ENCODE results near the gene TRAPPC11.
A peak's percentile ranks its signal among the peaks of the same experiment; 100 is the strongest.

Gene TRAPPC11

GRCh38 chr4:183728223-183729068 is 69.4 kb downstream of the TRAPPC11 start:
- TF ChIP-seq CTCF (conservative IDR thresholded peaks at IDR 0.05; ENCODE audit: low read length), result no peak
- H3K4me3 ChIP-seq (ENCODE audit: low read length), result no peak overlapping the region
- no peak for DNase-seq (ENCODE audit: low read depth)

- no peak overlapping the region for H3K4me3 ChIP-seq (ENCODE audit: low read length)
- DNase-seq (ENCODE audit: low read depth), result no peak
- no peak for TF ChIP-seq CTCF (conservative IDR thresholded peaks at IDR 0.05; ENCODE audit: low read length)
These were observed 69.9 kb downstream of the TRAPPC11 start for GRCh38 chr4:183729069-183729406.

DNA sequence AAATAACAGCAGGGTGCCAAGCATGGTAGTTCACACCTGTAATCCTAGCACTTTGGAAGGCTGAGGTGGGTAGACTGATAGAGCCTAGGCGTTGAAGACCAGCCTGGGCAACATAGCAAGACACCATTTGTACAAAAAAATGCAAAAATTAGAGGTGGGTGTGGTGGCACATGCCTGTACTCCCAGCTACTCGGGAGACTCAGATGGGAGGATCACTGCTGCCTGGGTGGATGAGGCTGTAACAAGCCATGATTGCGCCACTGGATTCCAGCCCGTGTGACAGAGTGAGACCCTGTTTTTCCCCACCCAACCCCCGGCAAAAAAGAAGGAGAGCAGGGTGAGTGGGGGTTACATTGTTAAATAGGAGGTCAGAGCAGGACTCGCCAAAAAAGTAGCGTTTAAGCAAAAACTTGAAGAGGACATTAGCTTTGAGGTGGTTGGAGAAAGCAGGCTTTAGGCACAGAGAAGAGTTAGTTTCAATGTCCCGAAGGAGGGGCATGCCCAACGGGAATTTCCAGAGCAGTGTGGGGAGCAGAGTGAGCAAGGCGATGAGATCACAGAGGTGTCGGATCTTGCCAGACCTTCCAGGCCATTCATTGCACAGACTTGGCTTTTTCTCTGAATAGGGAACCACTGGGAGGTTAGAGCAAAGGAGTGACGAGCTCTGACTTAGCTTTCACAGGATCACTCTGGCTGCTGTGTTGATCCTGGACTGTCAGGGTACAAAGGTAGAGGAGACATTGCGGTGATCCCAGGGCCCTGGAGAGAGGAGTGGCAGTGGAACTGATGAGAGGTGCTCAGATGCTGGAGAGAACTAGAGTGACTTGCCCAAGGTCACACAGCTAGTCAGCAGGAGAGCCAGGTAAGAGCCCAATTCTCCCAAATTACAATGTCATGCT is 70.6 kb downstream of the TRAPPC11 start:
- H3K4me3 ChIP-seq (ENCODE audit: low read length), result no peak overlapping the region
- no peak for TF ChIP-seq CTCF (conservative IDR thresholded peaks at IDR 0.05; ENCODE audit: low read length)
- DNase-seq (ENCODE audit: low read depth), result peak; percentile 8

DNA sequence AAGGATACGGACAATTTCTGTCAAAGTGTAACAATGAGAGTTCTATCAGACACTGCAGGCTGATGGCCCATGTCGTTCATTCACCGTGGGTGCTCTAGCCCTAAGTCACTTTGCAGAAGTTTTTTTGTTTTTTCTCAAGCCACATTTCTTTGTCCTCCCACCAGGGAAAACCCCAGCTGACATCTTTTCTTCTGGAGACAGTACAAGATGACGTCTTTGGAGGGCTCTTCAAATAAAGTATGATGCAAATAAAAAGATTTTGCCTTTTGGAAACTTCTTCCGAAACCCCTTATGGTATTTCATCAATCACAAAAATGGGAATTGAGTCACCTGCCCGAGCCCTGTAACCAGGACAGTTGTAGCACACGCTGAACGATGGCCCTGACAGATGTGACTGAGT is 73.2 kb downstream of the TRAPPC11 start:
- no peak for DNase-seq (ENCODE audit: low read depth)
- no peak for TF ChIP-seq CTCF (conservative IDR thresholded peaks at IDR 0.05; ENCODE audit: low read length)
- H3K4me3 ChIP-seq (ENCODE audit: low read length), result no peak overlapping the region

DNA sequence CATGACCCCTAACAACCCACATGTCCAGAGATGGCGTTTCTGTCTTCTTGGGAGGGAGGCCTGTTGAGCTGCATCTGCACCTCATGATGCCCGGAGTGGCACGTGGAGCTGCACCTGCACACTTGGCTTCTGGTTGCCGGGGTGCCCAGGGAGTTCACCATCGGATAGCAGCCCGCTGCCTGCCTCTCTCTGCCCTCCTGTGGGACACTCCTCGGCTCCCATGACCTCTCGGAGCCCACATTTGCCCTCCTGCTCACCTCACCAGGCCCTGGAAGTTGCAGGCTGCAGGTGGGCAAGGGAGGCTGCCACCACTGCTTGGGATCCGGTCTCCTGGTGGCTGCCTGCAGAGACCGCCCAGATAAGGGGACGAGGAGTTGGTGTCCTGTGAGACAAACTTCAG is 74.1 kb downstream of the TRAPPC11 start:
- no peak overlapping the region for H3K4me3 ChIP-seq (ENCODE audit: low read length)
- no peak for TF ChIP-seq CTCF (conservative IDR thresholded peaks at IDR 0.05; ENCODE audit: low read length)
- no peak for DNase-seq (ENCODE audit: low read depth)

- TF ChIP-seq CTCF (conservative IDR thresholded peaks at IDR 0.05; ENCODE audit: low read length), result no peak
- H3K4me3 ChIP-seq (ENCODE audit: low read length), result no peak overlapping the region
- DNase-seq (ENCODE audit: low read depth), result peak; percentile 35
These were observed 79.1 kb downstream of the TRAPPC11 start for GRCh38 chr4:183738081-183738673.
